Heart right ventricle (tissue), 16 donors: ENCODE data around the gene GADD45GIP1. TPM values are rescaled to one million over a fixed set of nuclear protein-coding genes. Genes with fewer than 3 reads are reported as not detected.

Experiments
- ATAC-seq, 8 donors: fragments of 200-7000 bp; cut with Tn5 transposase; one replicate each; pipeline ENCODE4 v1.9.1; 2020; ENCODE audit warnings: mild to moderate bottlenecking in 8 of 8, moderate library complexity in 8 of 8, moderate number of reproducible peaks in 1 of 8
- DNase-seq, 2 donors: peaks; one replicate each; pipeline ENCODE4 v3.0.0-alpha.2; 2020
- H3K27ac ChIP-seq, 10 donors: fragments of 200-600 bp; sonication (generic) in 2 of 10; one replicate each; pipeline versions ENCODE4 v1.5.0 to v1.8.0; 2020 to 2022; ENCODE audit warnings: mild to moderate bottlenecking in 3 of 10
- H3K27me3 ChIP-seq, 7 donors: fragments of 200-600 bp; one replicate each; pipeline ENCODE4 v1.8.0; 2021 to 2022; ENCODE audit warnings: mild to moderate bottlenecking in 2 of 7
- H3K36me3 ChIP-seq, 9 donors: fragments of 200-600 bp; sonication (generic) in 1 of 9; one replicate each; pipeline versions ENCODE4 v1.5.0 to v1.8.0; 2020 to 2022; ENCODE audit warnings: mild to moderate bottlenecking in 2 of 9
- H3K4me1 ChIP-seq, 9 donors: fragments of 200-600 bp; sonication (generic) in 1 of 9; one replicate each; pipeline versions ENCODE4 v1.5.0 to v1.8.0; 2020 to 2022; ENCODE audit warnings: mild to moderate bottlenecking in 4 of 9
- H3K4me3 ChIP-seq, 10 donors: fragments of 200-600 bp; sonication (generic) in 2 of 10; one replicate each; pipeline versions ENCODE4 v1.5.0 to v1.8.0; 2020 to 2022; ENCODE audit warnings: mild to moderate bottlenecking in 7 of 10, moderate library complexity in 2 of 10
- H3K9me3 ChIP-seq, 11 donors: fragments of 200-600 bp in 10 of 11; sonication (generic) in 2 of 11; one replicate each; pipeline versions ENCODE4 v1.5.0 to v1.8.0; 2013 to 2022; ENCODE audit warnings: mild to moderate bottlenecking in 2 of 11, control low read depth in 1 of 11, moderate library complexity in 1 of 11
- CTCF ChIP-seq, 9 donors: fragments of 200-600 bp; sonication (generic) in 2 of 9; IDR thresholded peaks; one replicate each; pipeline versions ENCODE4 v1.5.0 to v1.8.0; 2021 to 2022; ENCODE audit warnings: antibody characterized with exemption in 9 of 9, mild to moderate bottlenecking in 5 of 9, moderate library complexity in 1 of 9
- WGBS, 2 donors: extraction: QIAGEN DNeasy Blood & Tissue Kit; methylation state at CpG; one replicate each; pipeline ENCODE4 v1.1.7; 2013; ENCODE audit warnings: inconsistent platforms in 1 of 2; 5-methylcytosine and 5-hydroxymethylcytosine counted together
- intact Hi-C, 10 donors: fragments of 100-400 bp; cut with DNase I; formaldehyde crosslinking; loops; one replicate each; pipeline versions ENCODE4 v1.11.1 to v1.14.2; 2022
- polyA plus RNA-seq, 2 donors: library from polyadenylated mRNA; stranded (reverse); fragments of 200-250 nt; gene quantifications; one replicate each; pipeline ENCODE4 v1.2.3, GENCODE V29; 2013
- total RNA-seq, 10 donors: library from RNA; stranded (reverse); fragmentation: NEBNext Ultra II Directional in 3 of 10; extraction: Animal tissue kit (Norgen Biotek cat#: 25700) in 3 of 10; gene quantifications; one replicate each; pipeline versions ENCODE4 v1.2.1 to v1.2.4, GENCODE V29; 2021 to 2023
- donor health status: Arrhythmogenic right ventricular cardiomyopathy.
- donor health status: ischemic (EF 13 %, LVEDD 7.1; RV severe dilation, severe dysfunction).
- donor health status: healthy with polysubstance abuse.
- donor health status: DM: no; HTN: yes; CAD: no.
- donor health status: DM: no; HTN: no; CAD: no.
- donor health status: ischemic (EF 25% LVEDD 6.9; RV normal size, moderate dysfunction).
- donor health status: ischemic (EF 25% LVEDD 5.7; RV mildly dilated, moderate dysfunction).
- donor health status: healthy.
- donor health status: DM: yes; HTN: yes; CAD: no.
- donor health status: Ischemic cardiomyopathy.
- donor health status: ischemic (EF 35%, LVEDD 5.7; RV mildly dilated, moderate dysfunction).
- donor health status: nonischemic (EF 11% LVEDD 7.7; RV severe dilation, severe dysfunction).
- donor health status: DM: yes; HTN: yes; CAD: no.
- donor health status: PGD.
- donor health status: ischemic (EF 29% LVEDD 5.4; RV normal size, mild dysfunction).
- donor health status: nonischemic (EF 23%, LVEDD 6.1; RV moderate dilation, normal function).

GADD45GIP1 gene
- total and polyA plus RNA-seq, 12 donors, result 18.4 to 237 (median 22.1) TPM

GRCh38 chr19:12944104-12944674 is 12.8 kb downstream of the GADD45GIP1 start:
- no peak overlapping the region for H3K4me3 ChIP-seq
- peak overlapping the region in 2 of 10 donors; percentile 95 to 98 for H3K27ac ChIP-seq
- ATAC-seq (no peak), DNase-seq (no peak)
- intact Hi-C loops, result no loop called here
- peaks cover 6 to 83% (median 61%) of the 10 kb centered on the region in 9 donors for H3K36me3 ChIP-seq
- no peaks in the 10 kb centered on the region for H3K27me3 ChIP-seq
- H3K4me1 ChIP-seq, result peaks cover 11 to 82% (median 48%) of the 10 kb centered on the region in 9 donors
- no peaks in the 10 kb centered on the region for H3K9me3 ChIP-seq
- TF ChIP-seq CTCF (IDR thresholded peaks at IDR 0.05), result no peak
- WGBS, 2 donors, result 66 to 74% methylated on average over 2 of the region's 2 CpGs

DNA sequence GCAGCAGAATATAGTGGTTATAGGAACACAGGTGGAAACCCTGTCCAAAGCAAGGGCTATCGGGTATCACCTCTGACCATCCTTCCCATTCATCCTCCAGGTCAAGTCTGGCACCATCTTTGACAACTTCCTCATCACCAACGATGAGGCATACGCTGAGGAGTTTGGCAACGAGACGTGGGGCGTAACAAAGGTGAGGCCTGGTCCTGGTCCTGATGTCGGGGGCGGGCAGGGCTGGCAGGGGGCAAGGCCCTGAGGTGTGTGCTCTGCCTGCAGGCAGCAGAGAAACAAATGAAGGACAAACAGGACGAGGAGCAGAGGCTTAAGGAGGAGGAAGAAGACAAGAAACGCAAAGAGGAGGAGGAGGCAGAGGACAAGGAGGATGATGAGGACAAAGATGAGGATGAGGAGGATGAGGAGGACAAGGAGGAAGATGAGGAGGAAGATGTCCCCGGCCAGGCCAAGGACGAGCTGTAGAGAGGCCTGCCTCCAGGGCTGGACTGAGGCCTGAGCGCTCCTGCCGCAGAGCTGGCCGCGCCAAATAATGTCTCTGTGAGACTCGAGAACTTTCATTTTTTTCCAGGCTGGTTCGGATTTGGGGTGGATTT is 13.5 kb downstream of the GADD45GIP1 start:
- DNase-seq (no peak), ATAC-seq (no peak)
- H3K4me1 ChIP-seq, result peaks cover 11 to 82% (median 49%) of the 10 kb centered on the region in 9 donors
- H3K4me3 ChIP-seq, result no peak overlapping the region
- intact Hi-C loops, result no loop called here
- H3K9me3 ChIP-seq, result no peaks in the 10 kb centered on the region
- TF ChIP-seq CTCF (IDR thresholded peaks at IDR 0.05), result no peak
- H3K27ac ChIP-seq, result no peak overlapping the region
- H3K36me3 ChIP-seq, result peaks cover 0 to 77% (median 54%) of the 10 kb centered on the region in 9 donors
- WGBS, 2 donors, result 84 to 87% methylated on average over 18 of the region's 18 CpGs
- H3K27me3 ChIP-seq, result no peaks in the 10 kb centered on the region

DNA sequence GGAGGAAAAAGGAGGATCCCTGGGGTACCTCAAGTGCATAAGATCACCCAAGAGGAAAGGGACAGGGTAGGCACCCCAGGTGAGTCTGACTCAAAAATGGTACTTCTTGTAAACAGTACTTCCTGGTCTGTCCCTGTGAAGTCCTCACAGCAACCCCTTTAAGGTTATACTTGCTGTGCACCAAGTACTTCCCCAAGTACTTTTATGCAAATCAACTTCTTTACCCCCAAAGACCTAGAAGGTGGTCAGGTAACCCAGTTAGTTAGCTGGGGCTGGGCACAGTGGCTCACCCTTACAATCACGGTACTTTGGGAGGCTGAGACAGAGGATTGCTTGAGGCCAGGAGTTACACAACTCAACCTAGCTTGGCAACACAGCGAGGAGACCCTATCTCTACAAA is 16.1 kb downstream of the GADD45GIP1 start:
- Histone ChIP-seq H3K36me3 (peaks cover 0 to 64% (median 49%) of the 10 kb centered on the region in 9 donors), H3K4me3 (peak overlapping the region in 6 of 10 donors; percentile 68 to 100 (median 99)), H3K9me3 (no peaks in the 10 kb centered on the region), H3K27me3 (no peaks in the 10 kb centered on the region), H3K27ac (peak overlapping the region in 3 of 10 donors; percentile 6 to 97 (median 36)), H3K4me1 (peaks cover 4 to 76% (median 42%) of the 10 kb centered on the region in 9 donors)
- DNase-seq (no peak), ATAC-seq (no peak)
- intact Hi-C loops, result no loop called here
- 71 to 85% methylated on average over 2 of the region's 2 CpGs for WGBS, 2 donors
- no peak for TF ChIP-seq CTCF (IDR thresholded peaks at IDR 0.05)

DNA sequence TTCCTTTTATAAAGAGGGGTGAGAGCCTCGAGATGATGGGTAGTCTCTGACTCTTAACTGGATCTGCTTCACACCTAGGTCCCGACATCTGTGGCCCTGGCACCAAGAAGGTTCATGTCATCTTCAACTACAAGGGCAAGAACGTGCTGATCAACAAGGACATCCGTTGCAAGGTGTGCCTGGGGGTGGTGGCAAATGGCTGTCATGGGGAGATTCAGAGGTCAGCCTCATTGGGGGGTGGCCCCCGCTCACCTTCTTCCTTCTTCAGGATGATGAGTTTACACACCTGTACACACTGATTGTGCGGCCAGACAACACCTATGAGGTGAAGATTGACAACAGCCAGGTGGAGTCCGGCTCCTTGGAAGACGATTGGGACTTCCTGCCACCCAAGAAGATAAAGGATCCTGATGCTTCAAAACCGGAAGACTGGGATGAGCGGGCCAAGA is 17.0 kb downstream of the GADD45GIP1 start:
- no peak for DNase-seq
- Histone ChIP-seq H3K4me1 (peaks cover 4 to 71% (median 42%) of the 10 kb centered on the region in 9 donors), H3K9me3 (no peaks in the 10 kb centered on the region), H3K27me3 (no peaks in the 10 kb centered on the region), H3K27ac (peak overlapping the region in 7 of 10 donors; percentile 83 to 98 (median 96)), H3K36me3 (peaks cover 0 to 60% (median 49%) of the 10 kb centered on the region in 9 donors), H3K4me3 (peak overlapping the region in 9 of 10 donors; percentile 68 to 100 (median 99))
- intact Hi-C loops, result no loop called here
- 55 to 59% methylated on average over 10 of the region's 10 CpGs for WGBS, 2 donors
- ATAC-seq, result no peak
- no peak for TF ChIP-seq CTCF (IDR thresholded peaks at IDR 0.05)
